Measurements from ENCODE around the gene TRANK1.

- TF ChIP-seq REST (IDR thresholded peaks at IDR 0.05; ENCODE audit: insufficient replicate concordance, low read depth) (no peak), CTCF (IDR thresholded peaks at IDR 0.05; ENCODE audit: insufficient read depth, low read length) (no peak)
Measured at GRCh38 chr3:36817806-36818533, 126.9 kb downstream of the TRANK1 start.
